Heart left ventricle (tissue), 13 donors: ENCODE measurements around the gene AFAP1L1.

ENCODE experiments used
- CTCF ChIP-seq, 12 donors: fragments of 200-600 bp; sonication (generic) in 4 of 12; IDR thresholded peaks; one replicate each; pipeline versions ENCODE4 v1.5.0 to v1.8.0; 2018 to 2022; ENCODE audit warnings: antibody characterized with exemption in 12 of 12, mild to moderate bottlenecking in 5 of 12
- POLR2A ChIP-seq, 2 donors: fragments of 450-650 bp; IDR thresholded peaks; one replicate each; pipeline ENCODE4 v1.6.1; 2017; ENCODE audit warnings: antibody characterized with exemption in 2 of 2, mild to moderate bottlenecking in 2 of 2, moderate library complexity in 2 of 2
- donor health status: ischemic (EF 13 %, LVEDD 7.1; RV severe dilation, severe dysfunction).
- donor health status: DM: no; HTN: yes; CAD: no.
- donor health status: DM: no; HTN: no; CAD: no.
- donor health status: ischemic (EF 25% LVEDD 6.9; RV normal size, moderate dysfunction).
- donor health status: ischemic (EF 25% LVEDD 5.7; RV mildly dilated, moderate dysfunction).
- donor health status: ischemic (EF 35%, LVEDD 5.7; RV mildly dilated, moderate dysfunction).
- donor health status: nonischemic (EF 11% LVEDD 7.7; RV severe dilation, severe dysfunction).
- donor health status: DM: yes; HTN: yes; CAD: no.
- donor health status: PGD.
- donor health status: ischemic (EF 29% LVEDD 5.4; RV normal size, mild dysfunction).
- donor health status: nonischemic (EF 23%, LVEDD 6.1; RV moderate dilation, normal function).

GRCh38 chr5:149348518-149348917 is 76.9 kb downstream of the AFAP1L1 start:
- TF ChIP-seq CTCF (IDR thresholded peaks at IDR 0.05) (no peak), POLR2A (IDR thresholded peaks at IDR 0.05) (no peak)
